ENCODE measurements around the gene SDF4.

SDF4 gene

DNA sequence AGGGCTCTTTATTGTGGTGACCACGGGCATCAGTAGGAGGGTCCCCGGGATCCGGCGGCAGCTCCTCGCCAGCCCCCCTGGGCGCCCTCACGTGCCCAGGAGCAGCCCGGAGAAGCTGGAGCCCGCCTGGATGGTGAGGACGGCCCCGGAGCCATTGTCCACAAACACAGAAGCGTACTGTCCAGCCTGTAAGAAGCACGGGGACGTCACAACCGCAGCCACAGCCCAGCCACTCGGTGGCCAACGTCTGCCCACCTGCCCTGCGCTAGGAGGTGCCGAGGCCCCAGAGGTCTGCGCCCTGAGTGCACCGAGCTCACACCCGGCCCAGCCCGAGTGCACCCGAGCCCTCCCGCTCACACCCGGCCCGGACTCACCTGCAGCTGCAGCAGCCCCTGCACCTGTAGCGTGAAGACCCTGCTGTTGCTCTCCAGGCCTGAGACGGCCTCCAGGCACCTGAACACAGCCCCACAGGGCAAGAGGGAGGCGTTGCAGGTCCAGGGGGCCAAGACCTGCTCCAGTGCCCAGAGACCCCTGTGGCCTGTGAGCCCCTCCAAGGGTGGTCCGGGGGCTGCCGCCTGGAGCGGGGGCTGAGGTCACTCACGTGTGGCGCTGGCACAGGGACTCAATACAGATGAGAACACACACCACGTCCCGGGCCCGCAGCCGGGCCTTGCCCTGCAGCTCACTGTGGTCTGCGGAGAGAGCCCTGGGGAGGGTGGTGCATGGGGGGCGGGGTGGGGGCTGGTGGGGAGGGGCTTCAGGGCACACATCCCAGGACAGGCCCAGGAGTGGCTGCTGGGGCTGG lies 10.9 kb upstream of the SDF4 start:
- DNase-seq (ENCODE audit: low read depth): no peak

DNA sequence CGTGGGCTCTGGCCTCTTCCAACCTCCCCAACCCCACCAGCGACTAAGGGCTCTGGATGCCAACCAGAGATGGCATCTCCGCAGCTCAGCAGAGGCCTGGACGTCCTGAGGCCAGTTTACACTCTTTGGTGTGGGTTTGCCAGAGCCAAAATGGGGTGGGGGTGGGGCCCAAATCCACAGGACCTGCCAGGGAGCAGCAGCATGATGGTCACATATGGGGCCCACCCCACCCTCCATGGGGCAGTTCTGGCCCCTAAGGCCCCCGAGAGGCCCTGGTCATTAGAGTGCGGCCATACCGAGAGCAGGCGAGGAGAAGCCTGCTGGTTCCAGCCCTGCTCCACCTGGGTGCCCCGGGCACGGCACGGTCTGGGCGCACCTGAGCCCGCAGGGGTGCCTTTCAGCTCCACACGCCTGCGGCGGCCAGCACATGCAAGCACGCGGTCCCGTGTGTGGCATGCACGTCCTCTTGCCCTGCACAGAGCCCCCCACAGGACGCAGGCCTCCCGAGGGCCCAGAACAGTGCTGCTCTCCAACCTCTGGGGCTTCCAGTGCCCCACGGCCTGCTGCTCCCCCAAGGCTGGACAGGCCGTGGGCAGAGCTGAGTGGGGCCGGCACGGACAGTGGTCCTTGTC lies 9.9 kb upstream of the SDF4 start:
- DNase-seq (ENCODE audit: low read depth): no peak

DNA sequence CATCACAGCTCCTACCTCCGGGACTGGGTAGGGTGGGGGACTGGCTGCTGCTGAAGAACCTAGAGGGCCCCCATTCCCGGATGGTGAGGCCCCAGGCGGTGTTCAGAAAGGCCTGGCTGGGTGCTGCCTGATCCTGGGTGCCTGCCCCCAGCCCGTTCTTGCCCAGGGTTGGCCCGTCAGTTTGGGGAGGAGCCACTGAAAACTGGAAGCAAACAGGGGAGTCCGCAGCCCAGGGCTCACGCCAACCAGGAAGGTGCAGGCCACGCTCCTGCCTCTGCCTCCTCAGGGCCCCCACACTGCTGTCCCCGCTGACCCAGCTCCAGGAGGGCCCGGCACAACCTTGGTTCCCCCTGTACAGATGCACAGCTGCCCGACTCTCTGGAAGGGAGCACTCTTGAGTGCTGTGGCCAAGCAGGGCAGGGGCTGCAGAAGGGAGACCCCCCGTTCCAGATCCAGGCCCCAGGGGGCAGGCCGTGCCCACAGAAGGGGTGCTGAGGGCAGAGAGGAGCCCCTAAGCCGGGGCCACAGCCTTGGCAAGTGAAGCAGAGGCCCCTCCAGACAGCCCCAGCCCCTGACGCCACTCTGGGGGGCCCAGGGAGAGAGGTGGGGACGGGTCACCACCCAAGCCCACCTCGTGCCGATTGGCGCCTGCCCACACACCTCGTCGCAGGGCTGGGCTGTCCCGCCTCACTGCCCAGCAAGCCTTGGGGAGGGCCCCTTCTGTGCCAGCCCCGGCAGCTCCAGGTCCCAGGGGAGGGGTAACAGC lies 9.2 kb upstream of the SDF4 start:
- no peak for DNase-seq (ENCODE audit: low read depth)

DNA sequence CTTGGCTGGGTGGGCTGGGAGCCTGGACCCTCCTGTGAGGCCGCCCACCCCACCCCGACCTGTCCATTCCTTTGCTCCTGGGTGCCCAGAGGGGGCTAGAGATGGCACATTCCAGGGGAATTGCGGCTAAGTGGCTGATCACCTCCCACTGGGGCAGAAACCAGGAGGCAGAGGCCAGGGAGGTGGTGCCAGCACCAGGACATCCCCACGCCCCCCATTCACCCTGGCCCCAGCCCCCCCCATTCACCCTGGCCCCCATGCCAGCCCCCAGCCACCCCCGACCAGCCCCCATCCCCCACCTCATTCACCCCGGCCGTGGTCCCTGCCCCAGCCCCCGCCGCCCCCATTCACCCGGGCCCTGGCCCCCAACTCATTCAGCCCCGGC lies 8.5 kb upstream of the SDF4 start:
- no peak for DNase-seq (ENCODE audit: low read depth)

DNA sequence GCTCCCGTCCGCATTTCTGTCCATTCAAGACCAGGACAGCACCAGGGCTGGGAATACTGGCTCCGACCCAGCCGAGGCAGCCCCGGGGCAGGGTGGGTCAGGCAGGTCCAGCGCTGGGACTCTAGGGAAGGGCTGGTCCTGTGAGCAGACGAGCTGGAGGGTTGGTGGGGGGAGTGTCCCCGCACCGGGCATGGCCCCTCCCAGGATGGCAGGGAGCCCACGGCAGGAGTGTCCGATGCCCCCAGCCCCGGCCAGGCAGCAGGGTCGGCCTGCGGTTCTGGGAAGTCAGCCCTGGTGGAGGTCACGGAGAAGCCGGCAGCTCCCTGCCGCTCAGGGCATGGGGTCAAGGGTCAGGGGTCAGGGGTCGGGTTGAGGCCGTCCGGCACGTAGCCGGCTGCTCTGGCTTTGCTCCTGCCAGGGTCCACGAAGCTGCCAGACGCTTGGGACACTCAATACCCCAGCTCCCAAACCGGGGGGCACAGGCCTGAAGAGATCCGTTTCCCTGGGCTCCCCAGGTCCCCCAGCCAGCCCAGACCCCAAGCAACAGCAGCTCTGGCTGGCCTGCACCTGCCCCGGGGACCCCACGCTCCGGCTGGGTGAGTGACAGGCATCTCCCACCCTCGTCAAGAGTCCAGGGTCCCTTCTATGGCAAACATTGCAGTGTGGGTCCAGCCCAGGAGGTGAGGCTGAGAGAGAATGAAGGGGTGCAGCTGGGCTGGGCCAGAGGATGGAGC lies 8.0 kb upstream of the SDF4 start:
- DNase-seq (ENCODE audit: low read depth): no peak

DNA sequence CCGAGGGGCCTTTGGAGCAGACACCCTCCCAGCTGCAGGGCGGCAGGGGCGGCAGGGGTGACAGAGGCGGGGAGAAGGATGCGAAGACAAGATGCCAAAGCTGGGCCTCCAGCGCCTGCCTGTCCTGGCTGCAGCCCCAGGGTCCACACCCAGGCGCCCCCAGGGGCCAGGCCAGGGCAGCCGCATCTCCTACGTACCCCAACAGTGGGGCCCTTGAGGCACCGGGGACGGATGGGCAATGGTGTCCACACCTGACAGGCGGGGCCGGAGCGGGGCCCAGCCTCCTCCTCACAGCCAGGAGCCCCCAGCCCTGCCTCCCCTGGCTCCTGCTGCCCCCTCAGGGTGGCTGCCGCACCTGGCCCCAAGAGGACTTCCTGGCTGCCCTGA lies 7.4 kb upstream of the SDF4 start:
- no peak for DNase-seq (ENCODE audit: low read depth)

DNA sequence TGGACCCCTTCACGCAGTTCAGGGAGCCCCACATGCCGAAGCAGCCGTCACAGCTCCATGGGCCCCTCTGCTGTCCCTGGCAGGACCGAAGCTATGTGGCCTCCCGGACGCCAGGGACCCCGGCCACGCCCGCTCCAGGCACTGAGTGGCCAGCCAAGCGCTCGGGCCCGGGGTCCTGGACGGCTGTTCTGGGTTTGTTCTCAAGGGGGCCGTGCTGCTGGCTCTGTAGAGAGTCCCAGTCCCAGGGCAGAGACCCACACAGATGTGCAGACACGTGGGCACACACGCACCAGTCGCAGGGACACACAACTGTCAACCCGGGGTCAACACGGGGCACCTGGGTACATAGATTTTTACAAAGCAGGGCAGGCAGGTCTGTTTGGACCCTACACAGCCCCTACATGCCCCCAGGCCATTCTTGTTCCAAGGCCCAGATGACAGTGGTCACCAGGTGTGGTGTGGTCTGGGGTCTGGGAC lies 6.9 kb upstream of the SDF4 start:
- no peak for DNase-seq (ENCODE audit: low read depth)

DNA sequence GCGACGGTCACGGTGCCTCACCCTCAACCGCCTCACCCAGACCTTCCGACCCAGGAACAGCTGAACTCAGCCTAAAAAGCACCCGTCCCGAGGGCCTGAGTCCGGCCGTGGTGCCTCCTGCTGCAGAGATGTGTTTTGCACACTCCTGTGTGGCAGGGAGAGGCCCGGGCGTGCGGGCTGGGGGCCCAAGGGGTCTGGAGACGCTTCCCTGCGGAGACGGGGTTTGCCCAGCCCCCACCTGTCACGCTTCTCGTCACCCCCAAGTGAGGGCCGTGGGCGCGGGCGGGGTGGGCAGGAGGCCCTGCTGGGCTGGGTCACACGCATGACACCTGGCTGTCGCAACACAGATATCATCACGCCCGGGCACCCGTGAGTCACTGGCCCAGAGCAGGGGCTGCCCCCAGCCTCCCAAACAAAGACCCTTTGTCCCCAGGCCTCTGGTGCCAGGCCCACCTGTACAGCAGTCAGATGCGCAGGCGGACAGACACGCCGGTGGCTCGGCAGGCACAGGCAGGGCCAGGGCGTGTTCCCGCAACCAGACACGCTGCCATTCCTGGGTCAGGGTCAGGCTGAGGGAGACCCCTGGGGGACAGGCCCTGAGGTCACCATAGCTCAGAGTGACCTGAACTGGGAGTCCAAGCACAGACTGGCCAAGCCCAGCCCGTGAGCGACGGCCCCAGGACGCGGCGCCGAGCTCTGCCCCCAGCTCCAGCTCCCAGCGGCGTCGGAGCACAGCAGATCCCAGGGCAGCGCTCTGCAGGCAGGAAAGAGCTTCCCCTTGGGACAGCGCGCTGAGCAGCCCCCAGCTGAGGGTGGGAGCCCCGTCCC lies 6.3 kb upstream of the SDF4 start:
- no peak for DNase-seq (ENCODE audit: low read depth)

DNA sequence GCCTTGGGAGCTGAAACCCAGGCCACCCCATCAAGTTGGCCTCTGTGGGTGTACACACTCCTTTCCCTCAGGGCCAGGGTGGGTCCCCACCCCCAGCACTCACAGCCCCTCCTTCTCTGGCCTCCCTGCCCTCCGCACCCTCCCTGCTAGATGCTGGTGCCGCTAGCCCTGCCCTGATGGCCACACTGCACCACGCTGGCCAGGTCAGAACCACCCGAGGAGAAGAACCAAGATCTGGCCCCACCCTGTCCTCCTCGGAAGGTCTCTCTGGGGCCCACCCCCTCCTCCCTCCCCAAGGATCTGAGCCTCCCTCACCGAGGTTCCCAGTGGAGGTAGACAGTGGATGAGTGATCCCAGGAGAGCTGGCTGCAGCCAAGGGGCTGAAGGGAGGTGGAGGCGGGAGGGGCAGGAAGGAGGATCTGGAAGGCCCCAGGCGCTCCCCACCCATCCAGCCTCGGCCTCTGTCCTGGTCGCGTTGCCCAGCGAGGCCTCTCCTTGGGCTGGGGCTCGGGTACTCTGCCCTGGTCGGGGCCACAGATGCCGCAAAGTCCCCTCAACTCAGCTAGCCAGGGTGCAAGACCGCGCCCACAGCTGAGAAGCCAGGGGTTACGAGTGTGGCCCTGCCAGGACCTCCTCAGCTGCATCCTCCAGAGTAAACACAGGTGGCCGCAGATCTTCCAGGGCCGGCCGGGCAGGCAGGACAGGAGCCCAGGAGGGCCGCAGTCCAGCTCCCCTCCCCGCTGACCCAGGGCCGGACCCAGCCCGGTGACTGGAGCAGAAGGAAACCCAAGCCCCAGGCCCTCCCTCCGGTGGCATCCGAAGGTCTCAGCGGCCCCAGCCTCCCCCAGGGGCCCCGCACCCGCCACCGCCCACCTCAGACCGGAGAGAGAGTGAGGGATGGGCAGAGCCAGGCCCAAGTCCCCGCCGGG lies 5.4 kb upstream of the SDF4 start:
- no peak for DNase-seq (ENCODE audit: low read depth)

DNA sequence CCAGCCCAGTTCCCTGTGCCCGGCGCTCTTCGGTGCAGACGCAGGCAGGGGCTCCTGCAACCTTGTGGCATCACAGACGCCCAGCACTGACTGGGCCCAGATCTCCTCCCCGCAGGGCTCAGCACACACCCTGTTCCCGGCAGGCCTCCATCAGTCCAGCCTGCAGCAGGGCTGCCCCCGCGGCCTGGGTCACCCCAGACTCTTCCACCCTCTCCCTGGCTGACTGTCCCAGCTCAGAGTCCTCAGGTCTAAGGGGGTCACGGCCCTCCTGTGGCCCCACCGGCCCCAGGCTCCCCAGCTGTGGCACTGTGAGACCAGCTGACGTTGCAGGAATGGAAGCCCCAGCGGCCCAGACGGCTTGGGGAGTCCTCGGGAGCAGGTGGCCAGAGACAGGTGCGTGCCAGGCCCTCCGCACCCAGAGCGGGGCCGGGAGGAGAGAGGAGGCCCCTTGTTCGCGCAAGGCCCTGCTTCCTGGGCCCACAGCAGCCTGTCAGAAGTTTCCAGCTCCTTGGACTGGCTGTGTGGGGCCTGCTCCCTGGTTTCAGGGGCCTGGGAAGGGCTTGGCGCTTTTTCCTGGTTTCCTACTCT lies 4.5 kb upstream of the SDF4 start:
- no peak for DNase-seq (ENCODE audit: low read depth)

DNA sequence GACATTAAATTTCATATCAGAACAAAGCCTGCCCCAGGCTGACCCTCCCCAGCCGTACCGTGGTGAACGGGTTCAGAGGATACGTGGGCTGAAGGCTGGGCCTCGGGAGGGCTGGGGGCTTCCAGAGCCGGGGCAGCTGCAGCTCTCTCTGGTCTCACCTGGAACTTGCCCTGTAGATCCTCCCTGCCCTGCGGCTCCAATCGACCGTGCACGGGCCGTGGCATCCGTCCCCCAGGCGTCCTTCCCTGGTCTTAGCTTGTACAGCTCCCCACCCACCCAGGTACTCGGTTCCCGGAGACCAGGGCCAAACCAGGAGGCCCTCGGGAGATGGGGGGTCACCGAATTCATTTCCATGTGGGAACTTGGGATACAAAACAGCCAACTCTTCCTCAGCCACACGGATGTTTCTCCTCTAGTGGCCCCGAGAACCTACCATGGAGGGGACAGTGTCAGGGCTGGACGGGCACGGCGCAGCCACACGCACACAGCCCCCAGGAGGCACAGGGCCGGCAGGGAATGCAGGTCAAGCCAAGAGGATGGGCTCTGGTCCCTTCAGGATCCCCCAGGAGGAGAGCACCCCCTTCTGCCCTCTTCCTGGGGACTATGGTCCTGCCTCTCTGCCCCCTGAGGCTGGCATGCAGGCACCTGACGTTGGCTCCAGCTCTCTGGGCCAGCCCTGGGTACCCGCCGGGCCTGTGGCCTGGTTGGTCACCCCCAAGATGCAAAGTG lies 3.4 kb upstream of the SDF4 start:
- no peak for DNase-seq (ENCODE audit: low read depth)

DNA sequence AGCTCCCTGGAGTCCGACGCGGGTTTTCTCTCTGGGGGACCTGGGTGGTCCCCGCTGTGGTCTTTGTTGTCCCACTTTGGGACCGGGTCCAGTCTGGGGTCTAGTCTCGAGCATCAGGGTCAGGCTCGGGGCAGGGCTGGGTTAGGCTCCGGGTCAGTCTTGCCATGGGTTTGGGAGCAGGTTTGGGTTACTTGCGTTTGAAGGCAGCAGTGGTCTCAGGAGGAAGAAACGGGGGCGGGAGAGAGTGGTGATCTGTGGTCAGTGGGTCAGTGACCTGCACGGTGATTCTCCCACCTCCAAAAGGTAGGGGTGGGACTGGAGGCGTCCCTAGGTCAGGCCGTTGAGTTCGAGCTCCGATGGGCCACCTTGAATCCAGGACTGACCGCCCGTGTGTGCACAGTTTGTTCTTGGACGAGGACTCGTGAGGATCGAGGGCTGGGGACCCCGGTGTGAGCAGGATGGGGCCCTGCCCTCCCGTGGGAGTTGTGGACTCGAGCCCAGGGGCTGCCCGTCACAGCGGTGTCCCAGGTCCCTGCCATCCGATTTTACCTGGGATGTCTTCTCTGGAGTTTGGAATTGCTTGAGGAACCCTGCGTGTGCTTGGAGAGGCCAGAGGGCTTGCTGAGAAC lies 2.5 kb upstream of the SDF4 start:
- no peak for DNase-seq (ENCODE audit: low read depth)

DNA sequence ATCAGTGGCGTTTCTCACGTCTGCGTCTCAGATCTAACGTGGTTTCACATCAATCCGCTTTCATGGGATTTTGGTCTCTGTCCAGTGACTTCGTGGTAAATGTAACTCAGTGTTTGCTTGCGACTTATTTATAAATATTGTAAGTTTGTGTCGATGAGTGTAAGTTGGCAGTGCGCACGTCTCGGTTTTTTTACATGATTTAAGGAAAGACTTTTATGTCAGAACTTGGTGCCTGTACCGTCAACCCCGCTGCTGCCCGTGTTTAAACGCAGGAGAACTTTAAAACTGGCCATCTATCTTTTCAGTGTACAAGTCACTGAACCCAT lies 1.7 kb upstream of the SDF4 start:
- no peak for DNase-seq (ENCODE audit: low read depth)

DNA sequence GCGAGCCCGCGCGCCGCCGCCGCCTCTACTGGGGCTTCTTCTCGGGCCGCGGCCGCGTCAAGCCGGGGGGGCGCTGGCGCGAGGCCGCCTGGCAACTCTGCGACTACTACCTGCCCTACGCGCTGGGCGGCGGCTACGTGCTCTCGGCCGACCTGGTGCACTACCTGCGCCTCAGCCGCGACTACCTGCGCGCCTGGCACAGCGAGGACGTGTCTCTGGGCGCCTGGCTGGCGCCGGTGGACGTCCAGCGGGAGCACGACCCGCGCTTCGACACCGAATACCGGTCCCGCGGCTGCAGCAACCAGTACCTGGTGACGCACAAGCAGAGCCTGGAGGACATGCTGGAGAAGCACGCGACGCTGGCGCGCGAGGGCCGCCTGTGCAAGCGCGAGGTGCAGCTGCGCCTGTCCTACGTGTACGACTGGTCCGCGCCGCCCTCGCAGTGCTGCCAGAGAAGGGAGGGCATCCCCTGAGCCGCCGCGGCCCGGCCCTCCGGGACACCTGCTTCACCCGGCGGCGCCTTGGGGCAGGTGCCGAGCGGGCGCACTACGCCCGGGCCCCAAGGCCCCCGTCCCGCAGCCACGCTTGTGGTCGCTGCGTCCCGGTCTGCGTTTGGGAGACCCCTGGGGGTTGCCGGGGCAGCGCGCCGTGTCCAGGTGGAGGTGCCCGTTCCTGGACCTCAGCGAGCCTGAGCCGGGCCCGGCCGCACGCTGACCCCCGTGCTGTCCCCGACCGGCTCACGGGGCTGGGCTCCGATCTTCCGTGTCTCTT lies 1.2 kb upstream of the SDF4 start:
- DNase-seq (ENCODE audit: low read depth): no peak

DNA sequence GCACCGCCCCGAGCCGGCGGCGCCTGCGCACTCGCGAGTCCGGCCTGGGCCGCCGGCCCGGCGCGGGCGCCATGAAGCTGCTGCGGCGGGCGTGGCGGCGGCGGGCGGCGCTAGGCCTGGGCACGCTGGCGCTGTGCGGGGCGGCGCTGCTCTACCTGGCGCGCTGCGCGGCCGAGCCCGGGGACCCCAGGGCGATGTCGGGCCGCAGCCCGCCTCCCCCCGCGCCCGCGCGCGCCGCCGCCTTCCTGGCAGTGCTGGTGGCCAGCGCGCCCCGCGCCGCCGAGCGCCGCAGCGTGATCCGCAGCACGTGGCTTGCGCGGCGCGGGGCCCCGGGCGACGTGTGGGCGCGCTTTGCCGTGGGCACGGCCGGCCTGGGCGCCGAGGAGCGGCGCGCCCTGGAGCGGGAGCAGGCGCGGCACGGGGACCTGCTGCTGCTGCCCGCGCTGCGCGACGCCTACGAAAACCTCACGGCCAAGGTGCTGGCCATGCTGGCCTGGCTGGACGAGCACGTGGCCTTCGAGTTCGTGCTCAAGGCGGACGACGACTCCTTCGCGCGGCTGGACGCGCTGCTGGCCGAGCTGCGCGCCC lies 501 bp upstream of the SDF4 start, which contains the start of gene B3GALT6:
Gene B3GALT6 (plus strand): TSS at position 30 of the 588 bp plus-strand sequence. CDS start 42 bp downstream, at position 72.
- DNase-seq (ENCODE audit: low read depth): no peak

DNA sequence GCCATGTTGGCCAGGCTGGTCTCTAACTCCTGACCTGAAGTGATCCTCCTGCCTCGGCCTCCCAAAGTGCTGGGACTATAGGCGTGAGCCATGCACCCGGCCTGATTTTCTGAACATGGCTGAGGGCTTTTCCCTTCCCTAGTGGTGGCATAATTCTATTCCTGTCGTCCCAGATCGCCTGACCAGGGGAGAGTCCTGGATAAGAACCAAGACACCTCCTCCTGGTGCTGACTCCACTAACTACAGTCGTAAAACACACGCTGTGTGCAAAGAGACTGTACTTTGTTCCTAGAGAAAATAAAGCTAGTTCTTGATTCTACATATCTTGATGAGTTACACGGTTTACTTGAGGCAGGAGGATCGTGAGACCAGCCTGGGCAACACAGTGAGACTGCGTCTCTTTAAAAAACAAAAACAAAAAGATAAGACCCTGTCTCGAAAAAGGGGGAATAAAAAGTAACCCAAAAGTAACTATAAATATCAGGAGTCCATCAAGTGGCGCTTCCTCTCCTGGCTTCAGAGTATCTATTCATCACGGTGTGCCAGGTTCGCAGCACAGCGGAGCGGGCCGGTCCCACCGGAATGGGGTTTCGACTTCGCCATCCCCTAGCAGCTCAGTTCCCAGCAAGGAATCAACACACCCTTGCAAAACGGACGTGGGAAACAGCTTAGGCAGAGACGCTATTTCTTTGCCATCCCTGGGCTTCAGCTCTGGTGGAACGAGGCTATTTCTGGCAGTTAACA lies 973 bp downstream of the SDF4 start:
- no peak for DNase-seq (ENCODE audit: low read depth)

DNA sequence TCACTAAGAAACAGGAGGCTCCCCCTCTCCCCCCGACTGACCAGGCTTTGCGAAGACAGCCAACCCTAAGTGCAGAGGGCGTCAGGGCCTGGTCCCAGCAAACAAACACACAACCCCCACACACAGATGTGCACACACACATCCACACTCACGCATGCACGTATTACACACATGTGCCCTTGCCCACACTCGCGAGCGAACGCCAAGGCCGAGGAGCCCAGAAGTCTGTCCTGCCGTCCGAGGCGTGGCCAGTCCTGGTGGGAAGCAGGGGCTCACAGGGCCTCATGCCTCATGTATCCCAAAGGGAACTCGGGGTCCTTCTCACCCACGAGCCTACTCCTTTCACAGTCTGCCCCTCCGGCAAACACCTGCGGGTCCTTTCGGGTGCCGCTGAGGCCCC lies 2.0 kb downstream of the SDF4 start:
- no peak for DNase-seq (ENCODE audit: low read depth)
